Panc1 (cell line): ENCODE measurements around the gene SSTR5. TPM values are rescaled to one million over a fixed set of nuclear protein-coding genes. Genes with fewer than 3 reads are reported as not detected.
A peak's percentile ranks its signal among the peaks of the same experiment; 100 is the strongest.

Source experiments
- ATAC-seq: fragments of 200-7000 bp; cut with Tn5 transposase; 2 replicates; pipeline ENCODE4 v1.9.1; 2020; ENCODE audit warnings: mild to moderate bottlenecking, moderate library complexity
- BruUV-seq: library from RNA; stranded (reverse); fragments of 400-500 nt; replicated peaks from 2 replicates; lab custom pipeline; 2021; lab: Mats Ljungman, UMichigan
- CTCF ChIA-PET: fragments of 300-600 bp; sonication (Branson Sonifier 250); formaldehyde crosslinking; loops from one replicate; lab custom pipeline; 2022; ENCODE audit warnings: antibody characterized with exemption; lab: Charles Lee
- POLR2A ChIA-PET: fragments of 300-600 bp; sonication (Branson Sonifier 250); formaldehyde crosslinking; loops from one replicate; lab custom pipeline; 2022; ENCODE audit warnings: antibody characterized with exemption; lab: Charles Lee
- DNase-seq: peaks from one replicate; pipeline ENCODE4 v3.0.0-alpha.2; 2010; ENCODE audit warnings: low read depth, low spot score
- H3K27ac ChIP-seq: 2 replicates; pipeline ENCODE4 v1.5.1; 2011; ENCODE audit warnings: mild to moderate bottlenecking, low read length, inconsistent platforms
- H3K27me3 ChIP-seq: fragments of 200-500 bp; sonication (Bioruptor generic); 2 replicates; pipeline ENCODE4 v1.6.0; 2014; ENCODE audit warnings: low read length, inconsistent platforms; ENCODE audit not compliant: control insufficient read depth, insufficient read depth
- H3K36me3 ChIP-seq: fragments of 200-500 bp; sonication (Bioruptor generic); 2 replicates; pipeline ENCODE4 v1.5.1; 2014; ENCODE audit warnings: inconsistent platforms, mild to moderate bottlenecking, low read length, moderate library complexity; ENCODE audit not compliant: control insufficient read depth, insufficient read depth
- H3K4me1 ChIP-seq: 2 replicates; pipeline ENCODE4 v1.5.1; 2011; ENCODE audit warnings: inconsistent platforms, mild to moderate bottlenecking, low read length, moderate library complexity; ENCODE audit not compliant: control insufficient read depth, insufficient read depth
- H3K4me3 ChIP-seq, 2 experiments: 2 replicates each; pipeline ENCODE4 v1.5.1; 2011 to 2012; ENCODE audit warnings: low read depth in 2 of 2, low read length in 2 of 2, mild to moderate bottlenecking in 2 of 2, inconsistent platforms in 1 of 2, moderate library complexity in 1 of 2
- H3K9me3 ChIP-seq: fragments of 200-500 bp; sonication (Bioruptor generic); 2 replicates; pipeline ENCODE4 v1.5.1; 2014; ENCODE audit warnings: low read depth, mild to moderate bottlenecking, inconsistent platforms, low read length, moderate library complexity; ENCODE audit not compliant: control insufficient read depth, insufficient read depth
- CTCF ChIP-seq: fragments of 450-650 bp; IDR thresholded peaks from 2 replicates; pipeline ENCODE4 v1.5.1; 2017; ENCODE audit warnings: mild to moderate bottlenecking
- POLR2AphosphoS5 ChIP-seq: IDR thresholded peaks from 2 replicates; pipeline ENCODE4 v1.6.1; 2012; ENCODE audit warnings: mild to moderate bottlenecking, low read depth, low read length, moderate library complexity
- SIN3A ChIP-seq: IDR thresholded peaks from 2 replicates; pipeline ENCODE4 v1.6.1; 2012; ENCODE audit warnings: low read depth, mild to moderate bottlenecking, low read length, moderate library complexity, borderline replicate concordance; ENCODE audit not compliant: insufficient read depth
- TCF7L2 ChIP-seq: IDR thresholded peaks from 2 replicates; pipeline ENCODE4 v1.6.1; 2011; ENCODE audit warnings: mild to moderate bottlenecking, low read depth, low read length, inconsistent platforms
- in situ Hi-C: cut with HindIII; loops from 2 replicates; pipeline ENCODE4 v1.10.0; 2016; ENCODE audit warnings: low sequenced_read_pairs, low pct_unique_long_range_greater_than_20kb
- intact Hi-C: fragments of 100-400 bp; cut with micrococcal nuclease; formaldehyde crosslinking; loops from one replicate; pipeline ENCODE4 v1.10.0; 2022; ENCODE audit not compliant: unreplicated experiment
- total RNA-seq: library from RNA; stranded (reverse); gene quantifications from one replicate; pipeline ENCODE4 v1.2.1, GENCODE V29; 2021; ENCODE audit not compliant: unreplicated experiment
- TF ChIP-seq, protein P1 (sequence below), 2 experiments: IDR thresholded peaks; 2 replicates each; pipeline ENCODE4 v1.6.1; 2011 to 2012; ENCODE audit warnings: low read depth in 2 of 2, control low read depth in 1 of 2, low read length in 1 of 2, mild to moderate bottlenecking in 1 of 2, moderate library complexity in 1 of 2; ENCODE audit not compliant: insufficient read depth in 1 of 2

SSTR5 gene
- total RNA-seq, 1 experiment from 2014 or later = 2.8 TPM

GRCh38 chr16:1047801-1048200 is 24.7 kb upstream of the SSTR5 start:
- no peak for ATAC-seq
- H3K36me3 ChIP-seq = no peaks in the 10 kb centered on the region
- H3K27ac ChIP-seq = 0 out of 2 replicates have a peak overlapping the region, but pooled peaks have one; percentile 39
- H3K4me1 ChIP-seq = peaks cover 15% of the 10 kb centered on the region; the same call in 1 of the 2 replicates
- ChIA-PET POLR2A (interaction anchor here (0.7 kb wide), 1 partner anchor 13 kb away, joined by 3 read pairs; no protein-coding TSS in a partner anchor), CTCF (interaction anchor here (0.7 kb wide), 1 partner anchor 227 kb away, joined by 6 read pairs; no protein-coding TSS in a partner anchor)
- no peak overlapping the region for H3K4me3 ChIP-seq
- H3K27me3 ChIP-seq = no peaks in the 10 kb centered on the region
- no TSS peak for BruUV-seq
- H3K9me3 ChIP-seq = no peaks in the 10 kb centered on the region
- intact Hi-C loops = no loop called here
- no peak for DNase-seq
- TF ChIP-seq TCF7L2 (no peak), POLR2AphosphoS5 (no peak), CTCF (no peak), SIN3A (no peak)
- TF ChIP-seq, protein P1, sequence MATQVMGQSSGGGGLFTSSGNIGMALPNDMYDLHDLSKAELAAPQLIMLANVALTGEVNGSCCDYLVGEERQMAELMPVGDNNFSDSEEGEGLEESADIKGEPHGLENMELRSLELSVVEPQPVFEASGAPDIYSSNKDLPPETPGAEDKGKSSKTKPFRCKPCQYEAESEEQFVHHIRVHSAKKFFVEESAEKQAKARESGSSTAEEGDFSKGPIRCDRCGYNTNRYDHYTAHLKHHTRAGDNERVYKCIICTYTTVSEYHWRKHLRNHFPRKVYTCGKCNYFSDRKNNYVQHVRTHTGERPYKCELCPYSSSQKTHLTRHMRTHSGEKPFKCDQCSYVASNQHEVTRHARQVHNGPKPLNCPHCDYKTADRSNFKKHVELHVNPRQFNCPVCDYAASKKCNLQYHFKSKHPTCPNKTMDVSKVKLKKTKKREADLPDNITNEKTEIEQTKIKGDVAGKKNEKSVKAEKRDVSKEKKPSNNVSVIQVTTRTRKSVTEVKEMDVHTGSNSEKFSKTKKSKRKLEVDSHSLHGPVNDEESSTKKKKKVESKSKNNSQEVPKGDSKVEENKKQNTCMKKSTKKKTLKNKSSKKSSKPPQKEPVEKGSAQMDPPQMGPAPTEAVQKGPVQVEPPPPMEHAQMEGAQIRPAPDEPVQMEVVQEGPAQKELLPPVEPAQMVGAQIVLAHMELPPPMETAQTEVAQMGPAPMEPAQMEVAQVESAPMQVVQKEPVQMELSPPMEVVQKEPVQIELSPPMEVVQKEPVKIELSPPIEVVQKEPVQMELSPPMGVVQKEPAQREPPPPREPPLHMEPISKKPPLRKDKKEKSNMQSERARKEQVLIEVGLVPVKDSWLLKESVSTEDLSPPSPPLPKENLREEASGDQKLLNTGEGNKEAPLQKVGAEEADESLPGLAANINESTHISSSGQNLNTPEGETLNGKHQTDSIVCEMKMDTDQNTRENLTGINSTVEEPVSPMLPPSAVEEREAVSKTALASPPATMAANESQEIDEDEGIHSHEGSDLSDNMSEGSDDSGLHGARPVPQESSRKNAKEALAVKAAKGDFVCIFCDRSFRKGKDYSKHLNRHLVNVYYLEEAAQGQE (IDR thresholded peaks at IDR 0.05; ENCODE audit: insufficient read depth in 1 of 2, low read depth in 2 of 2, low read length in 1 of 2) = no peak
- in situ Hi-C loops = no loop called here

- peaks cover 15% of the 10 kb centered on the region; the same call in 1 of the 2 replicates for H3K4me1 ChIP-seq
- BruUV-seq = no TSS peak
- DNase-seq (no peak), ATAC-seq (peak; percentile 77)
- no peak for TF ChIP-seq TCF7L2
- TF ChIP-seq SIN3A = no peak
- TF ChIP-seq, protein P1 (IDR thresholded peaks at IDR 0.05; ENCODE audit: insufficient read depth in 1 of 2, low read depth in 2 of 2, low read length in 1 of 2) = no peak
- TF ChIP-seq POLR2AphosphoS5 = no peak
- TF ChIP-seq CTCF = no peak
- H3K4me3 ChIP-seq = no peak overlapping the region
- intact Hi-C loops = no loop called here
- in situ Hi-C loops = no loop called here
- ChIA-PET POLR2A (interaction anchor here (0.5 kb wide), 1 partner anchor 916 kb away, joined by 3 read pairs; the partner anchor contains the start of gene RPS2), CTCF (interaction anchor here (0.7 kb wide), 1 partner anchor 227 kb away, joined by 6 read pairs; no protein-coding TSS in a partner anchor)
- H3K27ac ChIP-seq = peak overlapping the region; percentile 39; the same call in 1 of the 2 replicates
- no peaks in the 10 kb centered on the region for H3K36me3 ChIP-seq
- H3K27me3 ChIP-seq = no peaks in the 10 kb centered on the region
- H3K9me3 ChIP-seq = no peaks in the 10 kb centered on the region
Observed at GRCh38 chr16:1048442-1049112, 24.0 kb upstream of the SSTR5 start.
